Measurements from ENCODE around the gene ACLY.

DNA sequence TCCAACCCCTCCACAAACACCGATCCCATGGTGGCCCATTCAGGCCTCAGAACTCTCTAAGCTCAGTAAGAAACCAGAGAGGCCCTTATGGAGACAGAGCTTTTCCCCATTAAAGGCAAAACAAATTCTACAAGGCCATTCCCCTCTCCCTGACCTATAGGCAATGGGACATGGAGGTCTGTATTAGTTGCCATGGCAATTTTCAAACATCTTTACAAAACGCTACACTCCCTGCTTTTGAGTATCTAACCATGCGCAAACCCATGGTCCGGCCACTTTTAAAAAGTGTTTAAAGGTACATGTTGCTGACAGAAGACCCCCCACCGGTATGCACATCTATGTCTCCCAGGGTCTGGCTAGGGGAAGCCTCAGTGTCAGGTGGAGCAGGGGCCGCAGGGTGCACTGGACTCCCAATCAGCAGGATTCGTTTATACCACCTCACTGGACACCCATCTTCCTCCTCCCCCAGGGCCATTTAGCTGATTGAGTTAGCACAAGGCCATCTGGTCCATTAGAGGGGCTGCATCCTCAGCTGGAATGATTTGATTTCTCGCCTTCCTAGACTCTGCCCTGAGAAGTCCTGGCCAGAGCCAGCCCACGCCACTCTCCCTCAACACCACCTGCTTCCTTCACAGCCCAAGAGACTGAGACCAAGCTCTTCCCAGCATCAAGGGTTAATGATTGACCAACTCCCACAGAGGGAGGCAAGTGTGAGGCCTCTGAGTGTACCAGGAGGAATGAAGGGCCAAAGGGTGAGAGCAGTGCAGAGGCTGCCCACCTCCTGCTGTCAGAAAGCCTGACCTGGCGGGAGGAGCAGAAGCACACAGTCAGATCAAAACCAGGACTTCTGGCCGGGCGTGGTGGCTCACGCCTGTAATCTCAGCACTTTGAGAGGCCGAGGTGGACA, 10.9 kb downstream of the ACLY start:
- TF ChIP-seq, protein P1, sequence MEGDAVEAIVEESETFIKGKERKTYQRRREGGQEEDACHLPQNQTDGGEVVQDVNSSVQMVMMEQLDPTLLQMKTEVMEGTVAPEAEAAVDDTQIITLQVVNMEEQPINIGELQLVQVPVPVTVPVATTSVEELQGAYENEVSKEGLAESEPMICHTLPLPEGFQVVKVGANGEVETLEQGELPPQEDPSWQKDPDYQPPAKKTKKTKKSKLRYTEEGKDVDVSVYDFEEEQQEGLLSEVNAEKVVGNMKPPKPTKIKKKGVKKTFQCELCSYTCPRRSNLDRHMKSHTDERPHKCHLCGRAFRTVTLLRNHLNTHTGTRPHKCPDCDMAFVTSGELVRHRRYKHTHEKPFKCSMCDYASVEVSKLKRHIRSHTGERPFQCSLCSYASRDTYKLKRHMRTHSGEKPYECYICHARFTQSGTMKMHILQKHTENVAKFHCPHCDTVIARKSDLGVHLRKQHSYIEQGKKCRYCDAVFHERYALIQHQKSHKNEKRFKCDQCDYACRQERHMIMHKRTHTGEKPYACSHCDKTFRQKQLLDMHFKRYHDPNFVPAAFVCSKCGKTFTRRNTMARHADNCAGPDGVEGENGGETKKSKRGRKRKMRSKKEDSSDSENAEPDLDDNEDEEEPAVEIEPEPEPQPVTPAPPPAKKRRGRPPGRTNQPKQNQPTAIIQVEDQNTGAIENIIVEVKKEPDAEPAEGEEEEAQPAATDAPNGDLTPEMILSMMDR (IDR thresholded peaks at IDR 0.05; ENCODE audit: poor library complexity) = no peak
- TF ChIP-seq EZH2 (IDR thresholded peaks at IDR 0.05; ENCODE audit: borderline replicate concordance) = no peak
